Mucosa of stomach (tissue), 1 donor: ENCODE measurements around the gene KCTD15.

Source experiments
- H3K27me3 ChIP-seq: one replicate; pipeline ENCODE4 v1.7.0; 2013; ENCODE audit warnings: mild to moderate bottlenecking, low read length; ENCODE audit not compliant: control insufficient read depth, insufficient read depth
- H3K36me3 ChIP-seq: one replicate; pipeline ENCODE4 v1.7.0; 2013; ENCODE audit warnings: low read length; ENCODE audit not compliant: control insufficient read depth, insufficient read depth
- H3K4me1 ChIP-seq: one replicate; pipeline ENCODE4 v1.7.0; 2013; ENCODE audit warnings: mild to moderate bottlenecking, low read length; ENCODE audit not compliant: control insufficient read depth, insufficient read depth
- H3K4me3 ChIP-seq: one replicate; pipeline ENCODE4 v1.7.0; 2013; ENCODE audit warnings: low read length
- H3K9ac ChIP-seq: one replicate; pipeline ENCODE4 v1.7.0; 2013; ENCODE audit warnings: mild to moderate bottlenecking, low read length, moderate library complexity
- H3K9me3 ChIP-seq: one replicate; pipeline ENCODE4 v1.7.0; 2013; ENCODE audit warnings: mild to moderate bottlenecking, low read length, moderate library complexity; ENCODE audit not compliant: control insufficient read depth
- donor health status: Pancreatic carcinoma.

KCTD15 gene

DNA sequence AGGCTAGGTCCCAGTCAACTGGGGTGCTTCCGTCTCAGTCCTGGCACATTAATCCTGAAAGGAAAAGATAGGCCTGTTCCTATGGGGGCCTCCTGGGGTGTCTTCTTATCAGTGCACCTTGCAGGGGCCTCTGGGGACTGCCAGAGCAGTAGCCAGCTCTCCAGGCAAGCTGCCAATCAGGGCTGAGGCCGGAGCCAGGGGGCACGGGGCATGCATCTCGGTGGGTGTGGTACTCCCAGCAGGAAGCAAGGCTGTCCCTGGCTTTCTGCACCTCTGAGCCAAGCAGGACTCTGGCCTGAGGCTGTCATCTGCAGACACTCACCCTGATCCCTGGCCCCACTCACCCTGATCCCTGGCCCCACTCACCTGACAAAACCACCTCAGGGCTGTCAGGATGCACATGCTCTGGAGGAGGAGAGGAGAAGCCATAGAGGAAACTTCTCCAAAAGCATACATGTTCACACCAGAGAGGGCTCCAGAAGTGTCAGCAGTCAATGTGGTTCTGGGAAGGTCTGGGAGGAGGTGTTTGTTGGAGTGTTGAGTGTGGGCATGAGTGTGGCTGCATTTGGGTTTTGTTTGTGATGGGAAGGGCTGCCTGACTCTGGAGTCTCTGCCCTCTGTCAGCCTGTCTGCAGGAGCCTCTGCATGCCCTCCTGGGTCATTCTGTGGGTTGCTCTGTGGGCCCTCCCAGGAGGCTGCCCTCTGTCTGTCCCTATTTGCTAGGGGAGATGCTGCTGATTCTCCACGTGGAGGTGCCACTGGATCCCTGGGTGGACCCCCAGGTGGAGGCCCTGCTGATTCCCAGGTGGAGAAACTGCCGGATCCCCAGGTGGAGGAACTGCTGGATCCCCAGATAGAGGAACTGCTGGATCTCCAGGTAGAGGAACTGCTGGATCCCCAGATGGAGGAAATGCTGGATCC, 22.7 kb upstream of the KCTD15 start:
- Histone ChIP-seq H3K4me3 (no peak overlapping the region), H3K9ac (no peak overlapping the region), H3K4me1 (peaks cover 6% of the 10 kb centered on the region), H3K27me3 (peaks cover 19% of the 10 kb centered on the region), H3K9me3 (no peaks in the 10 kb centered on the region), H3K36me3 (no peaks in the 10 kb centered on the region)

DNA sequence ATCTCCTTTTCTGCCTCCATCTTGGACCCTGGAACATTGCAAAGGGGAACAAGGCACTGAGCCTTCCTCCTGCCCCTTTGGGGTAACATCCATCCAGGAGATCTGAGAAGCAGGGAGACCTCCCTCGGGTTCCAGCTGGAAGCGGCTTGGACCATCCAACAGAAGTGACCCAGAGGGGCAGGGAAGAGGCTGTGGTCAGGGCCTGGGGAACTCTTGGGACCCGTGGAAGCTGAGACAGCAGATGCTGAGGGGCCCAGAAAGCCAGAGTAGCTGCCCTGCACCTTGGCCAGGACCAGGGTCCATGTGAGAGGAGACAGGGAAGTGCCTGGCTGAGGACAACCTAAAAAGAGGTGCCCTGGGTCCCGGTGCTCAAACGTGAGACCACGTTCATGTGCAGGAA, 21.9 kb upstream of the KCTD15 start:
- peaks cover 6% of the 10 kb centered on the region for H3K4me1 ChIP-seq
- H3K27me3 ChIP-seq: peaks cover 27% of the 10 kb centered on the region
- H3K9ac ChIP-seq: no peak overlapping the region
- no peaks in the 10 kb centered on the region for H3K9me3 ChIP-seq
- H3K4me3 ChIP-seq: no peak overlapping the region
- no peaks in the 10 kb centered on the region for H3K36me3 ChIP-seq

GRCh38 chr19:33775731-33776487, 20.8 kb upstream of the KCTD15 start:
- peaks cover 39% of the 10 kb centered on the region for H3K27me3 ChIP-seq

DNA sequence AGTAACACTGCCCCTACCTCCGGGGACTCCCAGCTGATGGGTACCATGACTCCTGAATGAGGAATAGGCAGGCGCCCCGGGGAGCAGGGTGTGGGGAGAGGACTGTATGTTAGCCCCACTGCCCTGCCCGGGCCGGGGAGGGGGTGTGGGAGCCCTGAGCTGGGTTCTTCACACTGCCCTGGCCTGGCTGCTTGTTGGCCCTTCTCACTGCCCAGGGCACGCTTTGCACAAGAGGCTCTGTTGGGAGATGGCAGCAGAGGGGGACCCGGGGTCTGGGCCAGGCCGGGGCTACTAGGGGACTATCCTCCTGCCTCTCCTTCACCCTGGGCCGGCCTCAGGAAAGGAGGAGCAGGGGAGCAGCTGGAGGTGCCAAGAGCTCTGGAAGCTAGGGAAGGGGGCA, 19.3 kb upstream of the KCTD15 start:
- Histone ChIP-seq H3K36me3 (no peaks in the 10 kb centered on the region), H3K27me3 (peaks cover 45% of the 10 kb centered on the region), H3K9me3 (no peaks in the 10 kb centered on the region), H3K4me3 (no peak overlapping the region), H3K9ac (no peak overlapping the region), H3K4me1 (peaks cover 6% of the 10 kb centered on the region)

More at GRCh38 chr19:33775731-33776487, 20.8 kb upstream of the KCTD15 start:
- H3K9me3 ChIP-seq: no peaks in the 10 kb centered on the region
- H3K36me3 ChIP-seq: no peaks in the 10 kb centered on the region
- no peak overlapping the region for H3K4me3 ChIP-seq
- H3K9ac ChIP-seq: no peak overlapping the region
- H3K4me1 ChIP-seq: peaks cover 6% of the 10 kb centered on the region

GRCh38 chr19:33777753-33778088, 18.9 kb upstream of the KCTD15 start:
- Histone ChIP-seq H3K4me1 (peaks cover 6% of the 10 kb centered on the region), H3K9me3 (no peaks in the 10 kb centered on the region), H3K4me3 (no peak overlapping the region), H3K9ac (no peak overlapping the region), H3K36me3 (no peaks in the 10 kb centered on the region), H3K27me3 (peaks cover 45% of the 10 kb centered on the region)

- H3K27me3 ChIP-seq: peaks cover 45% of the 10 kb centered on the region
- H3K9ac ChIP-seq: no peak overlapping the region
- H3K9me3 ChIP-seq: no peaks in the 10 kb centered on the region
- H3K4me1 ChIP-seq: peaks cover 6% of the 10 kb centered on the region
- no peak overlapping the region for H3K4me3 ChIP-seq
- no peaks in the 10 kb centered on the region for H3K36me3 ChIP-seq
Observed at GRCh38 chr19:33778089-33778791, 18.4 kb upstream of the KCTD15 start.

DNA sequence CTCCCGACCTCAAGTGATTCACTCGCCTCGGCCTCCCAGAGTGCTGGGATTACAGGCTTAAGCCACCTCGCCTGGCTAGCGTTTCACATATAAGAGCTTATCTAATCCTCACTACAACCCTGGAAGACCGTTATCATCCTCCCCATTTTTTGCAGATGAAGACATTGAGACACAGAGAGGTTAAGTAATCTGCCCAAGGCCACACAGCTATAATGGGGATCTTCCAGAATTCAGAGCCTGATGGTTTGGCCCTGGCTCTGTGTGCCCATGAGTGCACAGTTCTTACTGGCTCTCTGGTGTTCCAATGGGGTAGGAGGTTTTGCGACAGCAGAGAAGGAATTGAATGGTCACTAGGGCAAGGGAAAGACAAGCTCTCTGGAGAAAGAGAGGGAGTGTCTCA, 16.8 kb upstream of the KCTD15 start:
- Histone ChIP-seq H3K27me3 (peaks cover 45% of the 10 kb centered on the region), H3K4me3 (no peak overlapping the region), H3K4me1 (peaks cover 6% of the 10 kb centered on the region), H3K36me3 (no peaks in the 10 kb centered on the region), H3K9ac (no peak overlapping the region), H3K9me3 (no peaks in the 10 kb centered on the region)

DNA sequence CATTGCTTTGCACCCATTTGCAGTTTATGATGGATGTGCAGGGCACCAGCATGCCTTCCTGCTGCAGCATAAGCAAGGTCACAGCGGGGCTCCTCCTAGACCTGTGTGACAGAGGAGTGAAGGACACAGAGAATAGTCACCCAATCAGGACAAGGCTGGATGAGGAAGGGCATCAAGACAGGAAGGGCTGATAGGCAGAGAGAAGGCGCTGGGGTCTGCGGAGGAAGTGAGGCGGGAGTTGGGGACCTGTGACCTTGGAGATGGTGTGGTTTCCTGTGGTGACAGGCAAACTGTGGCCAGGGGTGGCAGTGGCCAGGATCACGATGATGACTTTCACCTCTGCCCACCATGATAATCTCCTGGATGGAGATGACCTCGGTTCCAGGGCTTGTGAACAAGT, 16.4 kb upstream of the KCTD15 start:
- H3K9me3 ChIP-seq: no peaks in the 10 kb centered on the region
- H3K36me3 ChIP-seq: no peaks in the 10 kb centered on the region
- no peak overlapping the region for H3K4me3 ChIP-seq
- H3K4me1 ChIP-seq: peaks cover 6% of the 10 kb centered on the region
- peaks cover 45% of the 10 kb centered on the region for H3K27me3 ChIP-seq
- no peak overlapping the region for H3K9ac ChIP-seq

DNA sequence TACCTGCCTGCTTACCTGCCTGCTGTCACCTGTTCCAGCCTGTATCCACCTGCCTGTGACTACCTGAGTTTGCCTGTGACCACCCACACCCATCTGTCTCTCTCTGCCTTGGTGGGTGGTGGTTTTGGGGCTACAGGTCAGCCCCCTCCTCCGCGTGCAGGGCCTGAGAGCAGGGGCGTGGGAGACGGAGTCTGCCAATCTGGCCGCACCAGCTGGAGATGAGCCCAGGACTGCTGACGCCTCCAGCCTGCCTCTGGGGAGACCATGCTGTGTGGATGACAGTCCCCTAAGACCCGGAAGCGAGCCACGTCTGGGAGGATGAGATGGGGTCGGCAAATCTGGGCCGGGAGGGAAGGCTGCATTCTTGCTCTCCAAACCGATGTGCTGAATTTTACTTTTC, 15.9 kb upstream of the KCTD15 start:
- H3K9me3 ChIP-seq: no peaks in the 10 kb centered on the region
- H3K9ac ChIP-seq: no peak overlapping the region
- no peaks in the 10 kb centered on the region for H3K36me3 ChIP-seq
- peaks cover 6% of the 10 kb centered on the region for H3K4me1 ChIP-seq
- no peak overlapping the region for H3K4me3 ChIP-seq
- peaks cover 45% of the 10 kb centered on the region for H3K27me3 ChIP-seq

DNA sequence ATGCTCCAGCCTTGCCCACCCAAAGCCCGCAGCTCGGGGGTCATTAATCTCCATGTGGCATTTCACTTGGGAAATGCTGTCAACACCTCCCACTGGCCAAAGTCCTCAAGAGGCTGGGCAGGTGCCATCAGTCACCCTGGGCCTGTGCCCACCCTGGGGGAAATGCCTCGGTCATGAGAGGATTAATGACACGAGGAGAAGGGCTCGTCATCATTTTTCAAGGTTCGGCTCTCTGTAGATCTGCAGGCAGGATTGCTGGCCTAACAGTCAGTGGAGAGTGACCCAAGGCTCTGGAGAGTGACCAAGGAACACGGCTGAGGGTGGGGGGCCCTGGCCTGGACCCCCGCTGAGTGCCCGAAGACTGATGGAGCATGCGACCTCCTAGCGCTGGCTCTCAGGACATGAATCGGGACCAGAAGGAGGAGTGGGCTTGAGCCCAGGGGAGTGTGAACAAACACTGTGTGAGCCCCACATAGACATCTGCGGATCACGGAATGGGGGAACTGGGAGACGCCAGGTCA, 15.2 kb upstream of the KCTD15 start:
- H3K36me3 ChIP-seq: no peaks in the 10 kb centered on the region
- H3K4me3 ChIP-seq: no peak overlapping the region
- no peaks in the 10 kb centered on the region for H3K9me3 ChIP-seq
- H3K27me3 ChIP-seq: peaks cover 45% of the 10 kb centered on the region
- no peak overlapping the region for H3K9ac ChIP-seq
- H3K4me1 ChIP-seq: peaks cover 6% of the 10 kb centered on the region

- Histone ChIP-seq H3K9ac (no peak overlapping the region), H3K4me3 (no peak overlapping the region), H3K27me3 (peaks cover 44% of the 10 kb centered on the region), H3K9me3 (no peaks in the 10 kb centered on the region), H3K36me3 (no peaks in the 10 kb centered on the region), H3K4me1 (peaks cover 6% of the 10 kb centered on the region)
Observed at GRCh38 chr19:33781996-33782395, 14.7 kb upstream of the KCTD15 start.

GRCh38 chr19:33784432-33784831, 12.2 kb upstream of the KCTD15 start:
- H3K4me3 ChIP-seq: no peak overlapping the region
- H3K36me3 ChIP-seq: no peaks in the 10 kb centered on the region
- peaks cover 21% of the 10 kb centered on the region for H3K27me3 ChIP-seq
- H3K4me1 ChIP-seq: no peaks in the 10 kb centered on the region
- H3K9ac ChIP-seq: no peak overlapping the region
- H3K9me3 ChIP-seq: no peaks in the 10 kb centered on the region
